Measurements from ENCODE around the gene OR2H1.
"Not testable (repeated sequence)": the region's sequence is repeated elsewhere in the genome, so short reads cannot be mapped to it uniquely, and the experiment has no call there.

The OR2H1 gene

GRCh38 chr6:29456971-29457370 is at the start of gene OR2H1, which contains the start of gene OR11A1:
TSS of gene OR2H1 (plus strand) at chr6:29457155. CDS start at chr6:29461770, 4,615 bp downstream.
TSS of gene OR11A1 (minus strand) at chr6:29457071. CDS start at chr6:29427641, 29,430 bp downstream.
- no peak for DNase-seq (ENCODE audit: low read depth in 1 of 2, low spot score in 1 of 2)
- in situ Hi-C loops (cut with HindIII; ENCODE audit: low pct_unique_long_range_greater_than_20kb, low sequenced_read_pairs), result no loop called here
- no peak for TF ChIP-seq JUND (IDR thresholded peaks at IDR 0.05; ENCODE audit: low read depth)

DNA sequence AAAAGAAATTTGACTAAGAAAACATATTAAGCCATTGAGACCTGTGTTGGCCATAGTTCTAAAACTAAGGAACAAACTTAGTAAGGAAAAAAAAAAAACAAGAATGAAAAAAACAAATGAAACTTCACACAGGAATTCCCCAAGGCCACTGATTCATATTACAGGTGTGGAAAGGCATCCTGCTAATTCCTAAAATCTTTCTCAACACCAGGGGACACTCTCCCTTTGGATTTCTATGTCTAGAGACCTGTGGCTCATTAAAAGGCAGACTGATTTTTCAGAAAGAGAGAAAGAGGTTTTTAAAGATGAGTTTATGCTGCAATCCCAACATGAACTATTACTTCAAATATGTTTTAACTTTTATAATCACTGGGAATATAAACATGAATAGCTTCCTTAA is 42.4 kb upstream of the OR2H1 start, which contains the start of gene OR12D1:
OR12D1 (plus strand) TSS at position 341 of the 400 bp plus-strand sequence.
- no peak for TF ChIP-seq JUND (IDR thresholded peaks at IDR 0.05; ENCODE audit: low read depth)
- peak in 1 of 2 experiments; percentile 31 for DNase-seq (ENCODE audit: low read depth in 1 of 2, low spot score in 1 of 2)
- in situ Hi-C loops (cut with HindIII; ENCODE audit: low pct_unique_long_range_greater_than_20kb, low sequenced_read_pairs), result no loop called here

DNA sequence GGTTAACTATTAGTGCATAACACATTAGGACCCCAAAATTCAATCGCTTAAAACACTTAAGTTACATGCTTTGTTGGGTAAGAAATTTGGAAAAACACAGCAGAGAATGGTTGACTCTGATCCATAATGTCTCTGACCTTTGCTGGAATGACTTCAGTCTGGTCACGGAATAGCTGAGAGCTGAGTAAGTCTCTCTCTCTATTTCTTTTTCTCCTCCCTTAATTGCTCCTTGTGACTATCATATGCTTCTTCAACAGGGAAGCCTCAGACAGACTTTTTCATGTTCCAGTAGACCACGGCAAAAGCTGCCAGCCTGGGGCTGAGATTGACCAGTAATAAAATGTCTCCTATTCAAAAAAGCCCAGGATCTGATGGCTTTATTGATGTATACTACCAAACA is 37.4 kb upstream of the OR2H1 start:
- no peak for TF ChIP-seq JUND (IDR thresholded peaks at IDR 0.05; ENCODE audit: low read depth)
- in situ Hi-C loops (cut with HindIII; ENCODE audit: low pct_unique_long_range_greater_than_20kb, low sequenced_read_pairs), result no loop called here

GRCh38 chr6:29424168-29424567 is 32.8 kb upstream of the OR2H1 start:
- in situ Hi-C loops (cut with HindIII; ENCODE audit: low pct_unique_long_range_greater_than_20kb, low sequenced_read_pairs), result no loop called here
- DNase-seq (ENCODE audit: low read depth in 1 of 2, low spot score in 1 of 2), result no peak
- no peak for TF ChIP-seq JUND (IDR thresholded peaks at IDR 0.05; ENCODE audit: low read depth)

More for the DNA sequence above, 37.4 kb upstream of the OR2H1 start:
- no peak for DNase-seq (ENCODE audit: low read depth in 1 of 2, low spot score in 1 of 2)

DNA sequence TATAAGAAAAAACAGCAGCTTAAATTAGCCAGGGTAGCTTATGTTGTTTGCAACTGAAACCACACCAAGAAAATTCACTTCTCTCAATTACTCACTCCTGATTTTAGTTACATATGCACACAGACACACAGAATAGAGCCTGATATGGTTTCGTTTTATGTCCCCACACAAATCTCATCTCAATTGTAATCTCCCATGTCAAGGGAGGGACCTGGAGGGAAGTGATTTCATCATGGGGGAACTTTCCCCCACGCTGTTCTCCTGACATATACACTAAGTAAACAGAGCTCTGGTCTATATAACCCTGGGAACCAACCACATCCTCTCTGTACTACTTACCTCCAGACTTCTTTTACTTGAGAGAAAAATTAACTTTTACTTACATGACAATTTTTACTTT is 32.4 kb upstream of the OR2H1 start:
- no peak for TF ChIP-seq JUND (IDR thresholded peaks at IDR 0.05; ENCODE audit: low read depth)
- in situ Hi-C loops (cut with HindIII; ENCODE audit: low pct_unique_long_range_greater_than_20kb, low sequenced_read_pairs), result no loop called here
- no peak for DNase-seq (ENCODE audit: low read depth in 1 of 2, low spot score in 1 of 2)

- TF ChIP-seq JUND (IDR thresholded peaks at IDR 0.05; ENCODE audit: low read depth), result no peak
- in situ Hi-C loops (cut with HindIII; ENCODE audit: low pct_unique_long_range_greater_than_20kb, low sequenced_read_pairs), result no loop called here
- no peak for DNase-seq (ENCODE audit: low read depth in 1 of 2, low spot score in 1 of 2)
Measured at GRCh38 chr6:29425075-29425474, 31.9 kb upstream of the OR2H1 start.

- in situ Hi-C loops (cut with HindIII; ENCODE audit: low pct_unique_long_range_greater_than_20kb, low sequenced_read_pairs), result no loop called here
- peak in 1 of 2 experiments; percentile 12 for DNase-seq (ENCODE audit: low read depth in 1 of 2, low spot score in 1 of 2)
Measured at GRCh38 chr6:29426654-29427053, 30.3 kb upstream of the OR2H1 start.

GRCh38 chr6:29436730-29437129 is 20.2 kb upstream of the OR2H1 start:
- DNase-seq (ENCODE audit: low read depth in 1 of 2, low spot score in 1 of 2), result peak in 1 of 2 experiments; percentile 46
- in situ Hi-C loops (cut with HindIII; ENCODE audit: low pct_unique_long_range_greater_than_20kb, low sequenced_read_pairs), result not testable (repeated sequence)

More at GRCh38 chr6:29426654-29427053, 30.3 kb upstream of the OR2H1 start:
- TF ChIP-seq JUND (IDR thresholded peaks at IDR 0.05; ENCODE audit: low read depth), result no peak

DNA sequence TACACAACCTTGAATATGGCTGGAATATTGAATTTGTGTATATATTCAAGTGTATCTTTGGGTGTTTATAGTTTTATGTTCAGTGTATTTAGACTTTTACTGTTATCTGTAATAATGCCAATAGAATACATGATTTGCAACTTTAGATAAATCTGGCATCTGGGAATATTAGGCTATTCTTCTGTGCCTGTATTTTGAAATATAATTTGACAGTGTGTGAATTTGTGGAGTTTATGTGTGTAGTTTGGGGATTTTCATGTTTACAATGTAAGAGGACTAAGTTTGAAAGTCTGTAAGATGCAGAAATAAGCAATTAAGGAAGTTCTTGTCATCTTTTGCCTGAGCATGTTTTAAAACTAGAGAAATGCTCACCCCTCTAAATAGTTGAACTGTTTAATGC is 17.9 kb upstream of the OR2H1 start, which contains the start of gene OR10C1:
OR10C1 (plus strand) TSS at position 301 of the 400 bp plus-strand sequence. CDS start 710 bp downstream, outside the sequence.
- no peak for TF ChIP-seq JUND (IDR thresholded peaks at IDR 0.05; ENCODE audit: low read depth)
- no peak for DNase-seq (ENCODE audit: low read depth in 1 of 2, low spot score in 1 of 2)
- in situ Hi-C loops (cut with HindIII; ENCODE audit: low pct_unique_long_range_greater_than_20kb, low sequenced_read_pairs), result no loop called here

DNA sequence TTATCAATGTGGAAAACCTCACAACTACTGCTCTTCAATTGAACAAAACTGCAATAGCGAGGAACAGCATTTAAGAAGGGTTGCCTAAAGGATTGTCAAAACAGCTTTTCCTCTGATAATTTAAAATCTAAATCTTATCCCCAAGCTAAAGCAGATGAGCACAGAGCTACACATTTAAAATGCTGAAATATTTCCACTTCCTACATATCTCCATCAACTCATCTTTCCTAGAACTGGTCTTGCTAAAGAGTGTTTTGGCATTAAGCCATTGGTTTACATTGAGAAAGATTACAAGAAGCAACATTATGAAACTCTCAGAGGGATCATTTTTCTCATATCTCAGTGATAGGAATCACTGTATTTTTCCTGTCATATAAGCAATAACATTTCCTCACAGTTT is 14.2 kb upstream of the OR2H1 start:
- in situ Hi-C loops (cut with HindIII; ENCODE audit: low pct_unique_long_range_greater_than_20kb, low sequenced_read_pairs), result no loop called here
- DNase-seq (ENCODE audit: low read depth in 1 of 2, low spot score in 1 of 2), result no peak
- no peak for TF ChIP-seq JUND (IDR thresholded peaks at IDR 0.05; ENCODE audit: low read depth)

GRCh38 chr6:29444031-29444430 is 12.9 kb upstream of the OR2H1 start:
- in situ Hi-C loops (cut with HindIII; ENCODE audit: low pct_unique_long_range_greater_than_20kb, low sequenced_read_pairs), result not testable (repeated sequence)

GRCh38 chr6:29447670-29448069 is 9.3 kb upstream of the OR2H1 start:
- in situ Hi-C loops (cut with HindIII; ENCODE audit: low pct_unique_long_range_greater_than_20kb, low sequenced_read_pairs), result no loop called here
- DNase-seq (ENCODE audit: low read depth in 1 of 2, low spot score in 1 of 2), result peak in 1 of 2 experiments; percentile 7
- TF ChIP-seq JUND (IDR thresholded peaks at IDR 0.05; ENCODE audit: low read depth), result no peak

More at GRCh38 chr6:29444031-29444430, 12.9 kb upstream of the OR2H1 start:
- not testable (repeated sequence) for DNase-seq (ENCODE audit: low read depth in 1 of 2, low spot score in 1 of 2)

DNA sequence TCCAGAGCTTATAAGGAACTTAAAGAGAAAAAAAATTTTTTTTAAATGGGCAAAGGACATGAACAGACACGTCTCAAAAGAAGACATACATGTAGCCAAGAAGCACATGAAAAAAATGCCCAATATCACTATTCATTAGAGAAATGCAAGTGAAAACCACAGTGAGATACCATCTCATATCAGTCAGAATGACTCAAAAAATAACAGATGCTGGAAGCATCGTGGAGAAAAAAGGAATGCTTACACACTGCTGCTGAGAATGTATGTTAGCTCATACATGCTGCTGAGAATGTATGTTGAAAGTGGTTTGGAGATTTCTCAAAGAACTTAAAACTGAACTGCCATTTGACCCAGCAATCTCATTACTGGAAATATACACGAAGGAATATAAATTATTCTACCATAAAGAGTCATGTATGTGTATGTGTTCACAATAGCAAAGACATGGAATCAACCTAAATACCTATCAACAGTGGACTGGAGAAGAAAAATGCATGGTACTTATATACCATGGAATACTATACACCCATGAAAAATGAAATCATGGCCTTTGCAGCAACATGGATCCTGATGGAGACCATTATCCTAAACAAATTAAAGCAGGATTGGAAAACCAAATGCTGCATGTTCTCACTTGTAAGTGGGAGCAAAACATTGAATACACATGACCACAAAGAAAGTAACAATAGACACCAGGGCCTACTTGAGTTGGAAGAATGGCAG is 5.3 kb upstream of the OR2H1 start:
- in situ Hi-C loops (cut with HindIII; ENCODE audit: low pct_unique_long_range_greater_than_20kb, low sequenced_read_pairs), result no loop called here
- no peak for DNase-seq (ENCODE audit: low read depth in 1 of 2, low spot score in 1 of 2)
- no peak for TF ChIP-seq JUND (IDR thresholded peaks at IDR 0.05; ENCODE audit: low read depth)
